Osteoblast (primary cell): ENCODE measurements around the gene MTHFSD. TPM values are rescaled to one million over a fixed set of nuclear protein-coding genes. Genes with fewer than 3 reads are reported as not detected.
A peak's percentile ranks its signal among the peaks of the same experiment; 100 is the strongest.

Source experiments
- DNase-seq: peaks from one replicate; pipeline ENCODE4 v3.0.0; 2011; ENCODE audit warnings: low spot score, mixed read lengths; ENCODE audit not compliant: insufficient read length; ENCODE audit errors: missing footprints
- H2AFZ ChIP-seq: 2 replicates; pipeline ENCODE4 v1.6.0; 2011; ENCODE audit warnings: mild to moderate bottlenecking, low read length
- H3K27ac ChIP-seq: 2 replicates; pipeline ENCODE4 v1.5.1; 2011; ENCODE audit warnings: mild to moderate bottlenecking, low read depth, low read length, moderate library complexity
- H3K27me3 ChIP-seq: 2 replicates; pipeline ENCODE4 v1.6.0; 2012; ENCODE audit warnings: mild to moderate bottlenecking, control low read depth, inconsistent platforms, low read length, moderate library complexity; ENCODE audit not compliant: insufficient read depth
- H3K36me3 ChIP-seq: 2 replicates; pipeline ENCODE4 v1.5.1; 2011; ENCODE audit warnings: mild to moderate bottlenecking, low read length, control low read depth, moderate library complexity; ENCODE audit not compliant: insufficient read depth
- H3K4me1 ChIP-seq: 2 replicates; pipeline ENCODE4 v1.5.1; 2011; ENCODE audit warnings: mild to moderate bottlenecking, low read length, control low read depth, moderate library complexity; ENCODE audit not compliant: insufficient read depth
- H3K4me2 ChIP-seq: 2 replicates; pipeline ENCODE4 v1.6.0; 2011; ENCODE audit warnings: mild to moderate bottlenecking, low read length; ENCODE audit not compliant: insufficient read depth
- H3K4me3 ChIP-seq: fragments of 200-600 bp; sonication (generic); 3 replicates; pipeline ENCODE4 v1.5.1; 2012; ENCODE audit warnings: mild to moderate bottlenecking, low read length, inconsistent platforms; ENCODE audit not compliant: insufficient read depth
- H3K79me2 ChIP-seq: 2 replicates; pipeline ENCODE4 v1.6.0; 2012; ENCODE audit warnings: mild to moderate bottlenecking, low read length, control low read depth, inconsistent platforms; ENCODE audit not compliant: insufficient read depth
- H3K9me3 ChIP-seq: 2 replicates; pipeline ENCODE4 v1.5.1; 2011; ENCODE audit warnings: low read depth, low read length, control low read depth
- H4K20me1 ChIP-seq: 2 replicates; pipeline ENCODE4 v1.6.0; 2012; ENCODE audit warnings: mild to moderate bottlenecking, low read length, control low read depth; ENCODE audit not compliant: insufficient read depth
- CTCF ChIP-seq: IDR thresholded peaks from 2 replicates; pipeline ENCODE4 v1.5.1; 2011; ENCODE audit warnings: mild to moderate bottlenecking, low read depth, low read length, moderate library complexity; ENCODE audit errors: extremely low read depth
- total RNA-seq: library from RNA; depleted of rRNA; stranded (reverse); fragments of >200 nt; gene quantifications from 2 replicates; pipeline ENCODE4 v1.2.3, GENCODE V29; 2012

Gene MTHFSD
- total RNA-seq, 1 donor: 18.5 TPM

- Histone ChIP-seq H3K9me3 (no peaks in the 10 kb centered on the region), H3K27me3 (peaks cover 94% of the 10 kb centered on the region), H3K4me3 (no peak overlapping the region), H2AFZ (no peak overlapping the region), H3K27ac (no peak overlapping the region), H3K79me2 (no peaks in the 10 kb centered on the region), H3K4me1 (no peaks in the 10 kb centered on the region), H3K36me3 (no peaks in the 10 kb centered on the region), H4K20me1 (peaks cover 11% of the 10 kb centered on the region), H3K4me2 (no peak overlapping the region)
- peak; percentile 62 for DNase-seq
- no peak for TF ChIP-seq CTCF
Observed at GRCh38 chr16:86499889-86500707, 54.9 kb downstream of the MTHFSD start.

- H3K27me3 ChIP-seq: peaks cover 94% of the 10 kb centered on the region
- no peak for TF ChIP-seq CTCF
- no peak overlapping the region for H3K27ac ChIP-seq
- no peaks in the 10 kb centered on the region for H3K36me3 ChIP-seq
- no peaks in the 10 kb centered on the region for H3K79me2 ChIP-seq
- peaks cover 10% of the 10 kb centered on the region for H4K20me1 ChIP-seq
- no peaks in the 10 kb centered on the region for H3K4me1 ChIP-seq
- no peak overlapping the region for H2AFZ ChIP-seq
- DNase-seq: peak; percentile 55
- H3K4me2 ChIP-seq: no peak overlapping the region
- H3K4me3 ChIP-seq: no peak overlapping the region
- no peaks in the 10 kb centered on the region for H3K9me3 ChIP-seq
Observed at GRCh38 chr16:86499440-86499786, 55.6 kb downstream of the MTHFSD start.

GRCh38 chr16:86498671-86499439, 56.2 kb downstream of the MTHFSD start:
- no peak for TF ChIP-seq CTCF
- no peaks in the 10 kb centered on the region for H3K9me3 ChIP-seq
- H3K27ac ChIP-seq: no peak overlapping the region
- no peak overlapping the region for H3K4me3 ChIP-seq
- no peaks in the 10 kb centered on the region for H3K36me3 ChIP-seq
- no peaks in the 10 kb centered on the region for H3K79me2 ChIP-seq
- no peak overlapping the region for H2AFZ ChIP-seq
- DNase-seq: peak; percentile 80
- no peaks in the 10 kb centered on the region for H3K4me1 ChIP-seq
- H4K20me1 ChIP-seq: peaks cover 4% of the 10 kb centered on the region
- peaks cover 94% of the 10 kb centered on the region for H3K27me3 ChIP-seq
- H3K4me2 ChIP-seq: no peak overlapping the region

GRCh38 chr16:86498155-86498670, 56.8 kb downstream of the MTHFSD start:
- Histone ChIP-seq H3K4me3 (no peak overlapping the region), H3K79me2 (no peaks in the 10 kb centered on the region), H4K20me1 (peaks cover 4% of the 10 kb centered on the region), H3K4me1 (no peaks in the 10 kb centered on the region), H2AFZ (no peak overlapping the region), H3K4me2 (no peak overlapping the region), H3K9me3 (no peaks in the 10 kb centered on the region), H3K27me3 (peaks cover 94% of the 10 kb centered on the region), H3K36me3 (no peaks in the 10 kb centered on the region), H3K27ac (no peak overlapping the region)
- no peak for TF ChIP-seq CTCF
- DNase-seq: peak; percentile 85
